H1 (cell line): ENCODE measurements around the gene ASPG. TPM values are rescaled to one million over a fixed set of nuclear protein-coding genes. Genes with fewer than 3 reads are reported as not detected.

Experiments used
- CHD2 ChIP-seq: IDR thresholded peaks from 2 replicates; pipeline ENCODE4 v1.6.1; 2012; ENCODE audit warnings: low read length, improper control_type of control experiment
- NANOG ChIP-seq: IDR thresholded peaks from 2 replicates; pipeline ENCODE4 v1.6.1; 2011; ENCODE audit warnings: low read length, low read depth, mild to moderate bottlenecking, inconsistent platforms; ENCODE audit not compliant: insufficient read depth, poor library complexity, severe bottlenecking
- PHF8 ChIP-seq: fragments of 200-600 bp; sonication (generic); conservative IDR thresholded peaks from 2 replicates; pipeline ENCODE4 v1.7.1; 2012; ENCODE audit warnings: low read depth, mild to moderate bottlenecking, inconsistent platforms, low read length, moderate library complexity
- polyA plus RNA-seq, 7 experiments: library from polyadenylated mRNA; depleted of rRNA in 3 of 7; stranded (reverse) in 5 of 7; unstranded in 2 of 7; fragments of >200 nt in 5 of 7; fragments of 200-250 nt in 2 of 7; gene quantifications; 1 replicate in 5 of 7; 2 replicates in 1 of 7; 4 replicates in 1 of 7; pipeline versions ENCODE4 v1.2.1 to v1.2.3, GENCODE V29; 2011 to 2013; ENCODE audit warnings: missing spikeins in 2 of 7, mixed read lengths in 2 of 7
- total RNA-seq: library from RNA; stranded (reverse); fragmentation: NEBNext Ultra II Directional; extraction: Animal tissue kit (Norgen Biotek cat#: 25700); gene quantifications from 2 replicates; pipeline ENCODE4 v1.2.1, GENCODE V29; 2021
- TF ChIP-seq, protein P1 (sequence below): fragments of 300-600 bp; sonication (generic); IDR thresholded peaks from 2 replicates; pipeline ENCODE4 v1.7.1; 2012; ENCODE audit warnings: low read length, moderate library complexity, mild to moderate bottlenecking, inconsistent platforms; ENCODE audit not compliant: insufficient replicate concordance

The ASPG gene
- total and polyA plus RNA-seq, 2 of the 8 experiments (the other 6 are each of a cell fraction or from before 2014, with no cell fraction given), result 0.34 to 0.59 TPM

DNA sequence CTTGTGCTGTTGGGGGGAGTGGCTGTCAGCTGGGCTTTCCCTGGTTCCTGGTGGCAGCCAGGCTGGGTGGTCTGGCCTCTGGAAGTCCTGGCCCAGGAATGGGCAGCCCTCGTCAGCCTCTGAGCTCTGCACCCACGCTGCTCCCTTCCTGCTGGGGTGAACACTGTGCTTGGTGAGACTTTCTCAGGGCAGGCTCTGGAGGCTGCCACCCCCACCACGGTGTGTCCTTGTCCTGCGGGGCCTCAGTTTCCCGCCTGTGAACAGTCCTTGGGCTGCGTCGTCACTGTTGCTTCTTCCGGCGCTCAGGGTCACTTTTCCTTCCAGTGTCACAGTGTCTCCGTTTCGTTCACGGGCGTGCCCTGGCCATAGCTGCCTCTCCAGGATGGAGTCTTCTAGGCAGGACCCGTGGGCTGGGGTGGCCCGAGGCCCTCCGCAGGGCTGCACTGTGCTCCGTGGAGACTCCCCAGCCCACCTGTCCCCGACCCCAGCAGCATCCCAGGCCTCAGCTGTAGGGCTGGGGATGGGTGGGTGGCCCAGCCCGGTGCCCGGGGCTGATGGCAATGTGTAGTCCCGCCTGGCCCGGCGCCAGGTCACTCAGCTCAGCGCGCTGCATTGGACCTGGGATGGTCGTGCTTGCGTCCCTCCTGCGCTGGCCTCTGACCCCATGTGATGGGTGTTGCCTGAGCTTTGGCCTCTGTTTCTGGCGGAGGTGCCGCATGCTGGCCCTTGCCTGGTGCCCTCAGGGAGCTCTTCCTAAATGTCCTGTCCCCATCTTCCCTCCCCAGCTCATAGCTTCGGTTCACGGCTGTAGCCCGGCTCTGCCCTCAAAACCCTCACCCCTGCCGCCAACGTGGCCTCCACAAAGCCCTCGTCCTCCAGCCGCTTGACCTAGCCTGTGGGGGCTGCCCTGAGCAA lies 59.7 kb downstream of the ASPG start (continued):
- TF ChIP-seq, protein P1, sequence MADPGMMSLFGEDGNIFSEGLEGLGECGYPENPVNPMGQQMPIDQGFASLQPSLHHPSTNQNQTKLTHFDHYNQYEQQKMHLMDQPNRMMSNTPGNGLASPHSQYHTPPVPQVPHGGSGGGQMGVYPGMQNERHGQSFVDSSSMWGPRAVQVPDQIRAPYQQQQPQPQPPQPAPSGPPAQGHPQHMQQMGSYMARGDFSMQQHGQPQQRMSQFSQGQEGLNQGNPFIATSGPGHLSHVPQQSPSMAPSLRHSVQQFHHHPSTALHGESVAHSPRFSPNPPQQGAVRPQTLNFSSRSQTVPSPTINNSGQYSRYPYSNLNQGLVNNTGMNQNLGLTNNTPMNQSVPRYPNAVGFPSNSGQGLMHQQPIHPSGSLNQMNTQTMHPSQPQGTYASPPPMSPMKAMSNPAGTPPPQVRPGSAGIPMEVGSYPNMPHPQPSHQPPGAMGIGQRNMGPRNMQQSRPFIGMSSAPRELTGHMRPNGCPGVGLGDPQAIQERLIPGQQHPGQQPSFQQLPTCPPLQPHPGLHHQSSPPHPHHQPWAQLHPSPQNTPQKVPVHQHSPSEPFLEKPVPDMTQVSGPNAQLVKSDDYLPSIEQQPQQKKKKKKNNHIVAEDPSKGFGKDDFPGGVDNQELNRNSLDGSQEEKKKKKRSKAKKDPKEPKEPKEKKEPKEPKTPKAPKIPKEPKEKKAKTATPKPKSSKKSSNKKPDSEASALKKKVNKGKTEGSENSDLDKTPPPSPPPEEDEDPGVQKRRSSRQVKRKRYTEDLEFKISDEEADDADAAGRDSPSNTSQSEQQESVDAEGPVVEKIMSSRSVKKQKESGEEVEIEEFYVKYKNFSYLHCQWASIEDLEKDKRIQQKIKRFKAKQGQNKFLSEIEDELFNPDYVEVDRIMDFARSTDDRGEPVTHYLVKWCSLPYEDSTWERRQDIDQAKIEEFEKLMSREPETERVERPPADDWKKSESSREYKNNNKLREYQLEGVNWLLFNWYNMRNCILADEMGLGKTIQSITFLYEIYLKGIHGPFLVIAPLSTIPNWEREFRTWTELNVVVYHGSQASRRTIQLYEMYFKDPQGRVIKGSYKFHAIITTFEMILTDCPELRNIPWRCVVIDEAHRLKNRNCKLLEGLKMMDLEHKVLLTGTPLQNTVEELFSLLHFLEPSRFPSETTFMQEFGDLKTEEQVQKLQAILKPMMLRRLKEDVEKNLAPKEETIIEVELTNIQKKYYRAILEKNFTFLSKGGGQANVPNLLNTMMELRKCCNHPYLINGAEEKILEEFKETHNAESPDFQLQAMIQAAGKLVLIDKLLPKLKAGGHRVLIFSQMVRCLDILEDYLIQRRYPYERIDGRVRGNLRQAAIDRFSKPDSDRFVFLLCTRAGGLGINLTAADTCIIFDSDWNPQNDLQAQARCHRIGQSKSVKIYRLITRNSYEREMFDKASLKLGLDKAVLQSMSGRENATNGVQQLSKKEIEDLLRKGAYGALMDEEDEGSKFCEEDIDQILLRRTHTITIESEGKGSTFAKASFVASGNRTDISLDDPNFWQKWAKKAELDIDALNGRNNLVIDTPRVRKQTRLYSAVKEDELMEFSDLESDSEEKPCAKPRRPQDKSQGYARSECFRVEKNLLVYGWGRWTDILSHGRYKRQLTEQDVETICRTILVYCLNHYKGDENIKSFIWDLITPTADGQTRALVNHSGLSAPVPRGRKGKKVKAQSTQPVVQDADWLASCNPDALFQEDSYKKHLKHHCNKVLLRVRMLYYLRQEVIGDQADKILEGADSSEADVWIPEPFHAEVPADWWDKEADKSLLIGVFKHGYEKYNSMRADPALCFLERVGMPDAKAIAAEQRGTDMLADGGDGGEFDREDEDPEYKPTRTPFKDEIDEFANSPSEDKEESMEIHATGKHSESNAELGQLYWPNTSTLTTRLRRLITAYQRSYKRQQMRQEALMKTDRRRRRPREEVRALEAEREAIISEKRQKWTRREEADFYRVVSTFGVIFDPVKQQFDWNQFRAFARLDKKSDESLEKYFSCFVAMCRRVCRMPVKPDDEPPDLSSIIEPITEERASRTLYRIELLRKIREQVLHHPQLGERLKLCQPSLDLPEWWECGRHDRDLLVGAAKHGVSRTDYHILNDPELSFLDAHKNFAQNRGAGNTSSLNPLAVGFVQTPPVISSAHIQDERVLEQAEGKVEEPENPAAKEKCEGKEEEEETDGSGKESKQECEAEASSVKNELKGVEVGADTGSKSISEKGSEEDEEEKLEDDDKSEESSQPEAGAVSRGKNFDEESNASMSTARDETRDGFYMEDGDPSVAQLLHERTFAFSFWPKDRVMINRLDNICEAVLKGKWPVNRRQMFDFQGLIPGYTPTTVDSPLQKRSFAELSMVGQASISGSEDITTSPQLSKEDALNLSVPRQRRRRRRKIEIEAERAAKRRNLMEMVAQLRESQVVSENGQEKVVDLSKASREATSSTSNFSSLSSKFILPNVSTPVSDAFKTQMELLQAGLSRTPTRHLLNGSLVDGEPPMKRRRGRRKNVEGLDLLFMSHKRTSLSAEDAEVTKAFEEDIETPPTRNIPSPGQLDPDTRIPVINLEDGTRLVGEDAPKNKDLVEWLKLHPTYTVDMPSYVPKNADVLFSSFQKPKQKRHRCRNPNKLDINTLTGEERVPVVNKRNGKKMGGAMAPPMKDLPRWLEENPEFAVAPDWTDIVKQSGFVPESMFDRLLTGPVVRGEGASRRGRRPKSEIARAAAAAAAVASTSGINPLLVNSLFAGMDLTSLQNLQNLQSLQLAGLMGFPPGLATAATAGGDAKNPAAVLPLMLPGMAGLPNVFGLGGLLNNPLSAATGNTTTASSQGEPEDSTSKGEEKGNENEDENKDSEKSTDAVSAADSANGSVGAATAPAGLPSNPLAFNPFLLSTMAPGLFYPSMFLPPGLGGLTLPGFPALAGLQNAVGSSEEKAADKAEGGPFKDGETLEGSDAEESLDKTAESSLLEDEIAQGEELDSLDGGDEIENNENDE, result no peak
- no peak for TF ChIP-seq CHD2
- TF ChIP-seq PHF8, result no peak
- no peak for TF ChIP-seq NANOG
